RWPE1 (cell line): ENCODE measurements around the gene INSRR.

Experiments
- CTCF ChIA-PET: fragments of 350-600 bp; sonication (Branson Sonifier 250); formaldehyde crosslinking; extraction: SDS; loops from one replicate; lab custom pipeline; 2021; lab: Yijun Ruan, JAX
- POLR2A ChIA-PET: fragments of 400-600 bp; formaldehyde crosslinking; extraction: SDS; loops from one replicate; lab custom pipeline; 2020; ENCODE audit warnings: antibody characterized with exemption; ENCODE audit not compliant: low non-redundant PET; lab: Yijun Ruan, JAX
- DNase-seq: peaks from one replicate; pipeline ENCODE4 v3.0.0; 2012; ENCODE audit warnings: low spot score
- H3K27ac ChIP-seq: fragments of 450-650 bp; 2 replicates; pipeline ENCODE4 v1.5.1; 2017
- CTCF ChIP-seq: fragments of 450-650 bp; conservative IDR thresholded peaks from 2 replicates; pipeline ENCODE4 v1.5.1; 2017; ENCODE audit warnings: low read depth, mild to moderate bottlenecking

INSRR gene

GRCh38 chr1:156883919-156884318 is 25.0 kb upstream of the INSRR start:
- ChIA-PET POLR2A (interaction anchor here (0.6 kb wide), 1 partner anchor 12 kb away, joined by 10 read pairs; no protein-coding TSS in a partner anchor), CTCF (interaction anchor here (1.3 kb wide), 1 partner anchor 44 kb away, joined by 3 read pairs; no protein-coding TSS in a partner anchor)
- no peak for DNase-seq
- H3K27ac ChIP-seq, result no peak overlapping the region
- no peak for TF ChIP-seq CTCF

GRCh38 chr1:156882543-156882942 is 23.6 kb upstream of the INSRR start:
- DNase-seq, result no peak
- POLR2A ChIA-PET, result no interaction called here
- CTCF ChIA-PET, result no interaction called here
- TF ChIP-seq CTCF, result no peak
- H3K27ac ChIP-seq, result no peak overlapping the region

- POLR2A ChIA-PET, result no interaction called here
- TF ChIP-seq CTCF, result no peak
- CTCF ChIA-PET, result interaction anchor here (0.8 kb wide), 1 partner anchor 46 kb away, joined by 3 read pairs; no protein-coding TSS in a partner anchor
Measured at GRCh38 chr1:156881663-156882062, 22.7 kb upstream of the INSRR start.

GRCh38 chr1:156881101-156881500 is 22.2 kb upstream of the INSRR start:
- POLR2A ChIA-PET, result no interaction called here
- H3K27ac ChIP-seq, result no peak overlapping the region
- no peak for TF ChIP-seq CTCF
- DNase-seq, result no peak
- CTCF ChIA-PET, result interaction anchor here (0.8 to 1.7 kb wide), 3 partner anchors 9 to 47 kb away, joined by 3 to 10 read pairs (median 3); partner anchors contain the start of gene NTRK1

More at GRCh38 chr1:156881663-156882062, 22.7 kb upstream of the INSRR start:
- no peak for DNase-seq
- H3K27ac ChIP-seq, result no peak overlapping the region

- no peak for TF ChIP-seq CTCF
- DNase-seq, result no peak
- POLR2A ChIA-PET, result no interaction called here
- H3K27ac ChIP-seq, result no peak overlapping the region
- CTCF ChIA-PET, result interaction anchor here (0.5 to 1.7 kb wide), 4 partner anchors 9 to 738 kb away, joined by 3 to 10 read pairs (median 4); partner anchors contain the start of gene NTRK1
Measured at GRCh38 chr1:156880473-156880872, 21.6 kb upstream of the INSRR start.

GRCh38 chr1:156879876-156880275 is 21.0 kb upstream of the INSRR start:
- POLR2A ChIA-PET, result no interaction called here
- CTCF ChIA-PET, result interaction anchor here (0.7 to 1.7 kb wide), 2 partner anchors 12 to 20 kb away, joined by 4 to 10 read pairs; partner anchors contain the start of gene NTRK1
- TF ChIP-seq CTCF, result no peak
- no peak for DNase-seq
- H3K27ac ChIP-seq, result no peak overlapping the region
